ENCODE results near the gene PDE3A.

DNA sequence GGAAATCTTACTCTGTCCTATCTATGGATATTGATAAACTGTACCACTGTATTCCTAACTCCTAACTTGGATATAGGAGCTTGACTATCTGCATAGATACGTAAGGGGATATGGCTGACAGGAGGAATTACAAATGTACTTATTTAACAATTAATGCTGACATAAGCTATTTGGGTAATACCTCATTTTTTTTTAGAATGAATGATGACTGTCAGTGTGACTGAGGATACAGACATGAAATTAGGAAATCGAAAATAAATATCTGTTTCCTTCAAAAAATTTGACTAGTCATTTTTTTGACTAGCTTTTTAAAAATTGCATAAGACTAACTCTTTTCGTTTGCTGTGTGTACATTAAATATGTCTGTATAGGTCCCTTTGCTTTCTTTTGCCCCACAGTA, 74.9 kb downstream of the PDE3A start:
- TF ChIP-seq CTCF (conservative IDR thresholded peaks at IDR 0.05; ENCODE audit: low read depth, low read length): no peak
- no peak for TF ChIP-seq EZH2 (IDR thresholded peaks at IDR 0.05; ENCODE audit: borderline replicate concordance, low read depth, low read length, poor library complexity, severe bottlenecking)
